Measurements from ENCODE around the gene AKAP1.

AKAP1 gene

GRCh38 chr17:57110152-57110542, 25.1 kb downstream of the AKAP1 start:
- DNase-seq = no peak
- H3K27me3 ChIP-seq = no peaks in the 10 kb centered on the region

DNA sequence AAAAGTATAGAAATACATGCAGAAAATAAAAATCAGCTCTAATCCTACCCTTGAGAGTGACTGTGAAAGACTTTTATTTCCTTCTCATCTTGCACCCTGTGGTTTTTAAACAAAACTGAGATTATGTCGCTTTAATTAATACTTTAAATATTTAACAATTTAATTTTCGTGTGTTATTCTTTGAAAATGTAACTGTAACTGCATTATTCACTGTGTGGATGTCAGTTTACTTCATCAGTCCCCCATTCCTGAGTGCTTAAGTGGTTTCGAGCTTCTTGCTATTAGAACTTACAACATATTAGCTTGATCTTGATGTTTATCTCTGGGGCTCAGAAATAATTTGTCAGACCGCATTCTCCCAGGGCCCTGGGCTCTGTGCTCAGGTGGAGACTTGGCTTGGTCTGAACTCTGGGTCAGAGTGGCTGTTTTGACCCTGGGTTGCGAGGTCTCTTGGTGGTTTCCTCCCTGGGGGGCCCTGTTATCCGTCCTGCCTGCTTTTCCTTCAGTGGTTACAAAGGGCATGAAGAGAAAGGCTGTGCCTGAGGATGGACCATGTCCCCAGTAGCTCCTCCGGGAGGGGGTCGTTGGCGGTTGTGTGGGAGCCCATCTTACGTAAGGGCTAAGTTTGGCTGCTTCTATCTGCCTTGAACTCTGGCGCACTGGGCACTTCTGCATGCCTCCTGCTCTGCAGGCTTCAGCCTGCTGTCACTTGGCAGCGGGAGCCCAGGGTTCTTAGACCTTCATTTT, 25.7 kb downstream of the AKAP1 start:
- peaks cover 69% of the 10 kb centered on the region for H3K36me3 ChIP-seq
- no peak overlapping the region for H3K4me3 ChIP-seq (ENCODE audit: low read depth, low read length)
- H3K27me3 ChIP-seq = no peaks in the 10 kb centered on the region
- DNase-seq = no peak
- no peak for TF ChIP-seq CTCF (IDR thresholded peaks at IDR 0.05; ENCODE audit: low read depth, low read length)
- H3K9me3 ChIP-seq = no peaks in the 10 kb centered on the region
- H3K4me1 ChIP-seq = peaks cover 27% of the 10 kb centered on the region

More at GRCh38 chr17:57110152-57110542, 25.1 kb downstream of the AKAP1 start:
- H3K36me3 ChIP-seq = peaks cover 73% of the 10 kb centered on the region
- H3K4me3 ChIP-seq (ENCODE audit: low read depth, low read length) = no peak overlapping the region
- no peaks in the 10 kb centered on the region for H3K9me3 ChIP-seq
- no peak for TF ChIP-seq CTCF (IDR thresholded peaks at IDR 0.05; ENCODE audit: low read depth, low read length)
- peaks cover 29% of the 10 kb centered on the region for H3K4me1 ChIP-seq

DNA sequence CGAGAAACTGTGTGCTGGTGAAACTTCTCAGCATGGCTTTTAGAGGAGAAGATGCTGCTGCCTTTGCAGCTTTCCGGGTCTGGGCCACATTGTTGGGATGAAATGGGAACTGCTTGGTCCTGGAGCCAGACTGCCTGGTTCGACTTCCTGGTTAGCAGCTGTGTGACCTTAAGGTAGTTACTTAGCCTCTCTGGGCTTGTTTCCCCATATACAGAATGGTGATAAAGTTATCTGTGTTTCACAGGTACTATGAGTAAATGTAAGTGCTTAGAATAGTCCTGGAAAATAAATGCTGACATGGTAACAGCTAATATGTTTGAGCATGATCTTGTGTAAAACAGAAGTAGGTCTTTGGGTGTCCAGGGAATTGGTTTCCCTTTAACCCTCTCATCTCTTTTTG, 26.3 kb downstream of the AKAP1 start:
- no peaks in the 10 kb centered on the region for H3K9me3 ChIP-seq
- TF ChIP-seq CTCF (IDR thresholded peaks at IDR 0.05; ENCODE audit: low read depth, low read length) = no peak
- H3K36me3 ChIP-seq = peaks cover 71% of the 10 kb centered on the region
- no peak for DNase-seq
- no peaks in the 10 kb centered on the region for H3K27me3 ChIP-seq
- H3K4me1 ChIP-seq = peaks cover 20% of the 10 kb centered on the region
- no peak overlapping the region for H3K4me3 ChIP-seq (ENCODE audit: low read depth, low read length)

- peaks cover 14% of the 10 kb centered on the region for H3K4me1 ChIP-seq
- no peak overlapping the region for H3K4me3 ChIP-seq (ENCODE audit: low read depth, low read length)
- peaks cover 71% of the 10 kb centered on the region for H3K36me3 ChIP-seq
- DNase-seq = no peak
- H3K9me3 ChIP-seq = no peaks in the 10 kb centered on the region
- no peak for TF ChIP-seq CTCF (IDR thresholded peaks at IDR 0.05; ENCODE audit: low read depth, low read length)
- H3K27me3 ChIP-seq = no peaks in the 10 kb centered on the region
Measured at GRCh38 chr17:57113011-57113410, 28.0 kb downstream of the AKAP1 start.

DNA sequence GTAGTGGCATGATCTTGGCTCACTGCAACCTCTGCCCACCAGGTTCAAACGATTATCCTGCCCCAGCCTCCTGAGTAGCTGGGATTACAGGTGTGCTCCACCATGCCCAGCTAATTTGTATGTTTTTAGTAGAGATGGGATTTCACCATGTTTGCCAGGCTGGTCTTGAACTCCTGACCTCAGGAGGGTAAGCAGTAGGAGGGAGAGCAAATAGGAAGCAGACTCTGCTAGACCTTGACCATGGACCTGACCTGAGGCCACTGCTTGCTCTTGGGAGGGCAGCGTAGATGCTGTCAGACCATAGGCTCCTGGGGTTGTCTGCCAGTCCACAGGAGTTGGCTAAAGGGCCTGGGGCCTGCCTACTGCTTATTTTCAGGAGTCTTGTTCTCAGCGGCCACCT, 28.6 kb downstream of the AKAP1 start:
- Histone ChIP-seq H3K4me1 (peaks cover 14% of the 10 kb centered on the region), H3K9me3 (no peaks in the 10 kb centered on the region), H3K36me3 (peaks cover 77% of the 10 kb centered on the region), H3K27me3 (no peaks in the 10 kb centered on the region), H3K4me3 (ENCODE audit: low read depth, low read length) (no peak overlapping the region)
- no peak for TF ChIP-seq CTCF (IDR thresholded peaks at IDR 0.05; ENCODE audit: low read depth, low read length)
- no peak for DNase-seq

- peaks cover 14% of the 10 kb centered on the region for H3K4me1 ChIP-seq
- no peaks in the 10 kb centered on the region for H3K27me3 ChIP-seq
- H3K36me3 ChIP-seq = peaks cover 83% of the 10 kb centered on the region
- DNase-seq = peak; percentile 69
- no peak overlapping the region for H3K4me3 ChIP-seq (ENCODE audit: low read depth, low read length)
- peak; percentile 92 for TF ChIP-seq CTCF (IDR thresholded peaks at IDR 0.05; ENCODE audit: low read depth, low read length)
- no peaks in the 10 kb centered on the region for H3K9me3 ChIP-seq
Measured at GRCh38 chr17:57114085-57114673, 29.1 kb downstream of the AKAP1 start.

All from BE2C (cell line).